ENCODE results near the gene CLN6.
"Not testable (repeated sequence)": the region's sequence is repeated elsewhere in the genome, so short reads cannot be mapped to it uniquely, and the experiment has no call there.

The CLN6 gene

DNA sequence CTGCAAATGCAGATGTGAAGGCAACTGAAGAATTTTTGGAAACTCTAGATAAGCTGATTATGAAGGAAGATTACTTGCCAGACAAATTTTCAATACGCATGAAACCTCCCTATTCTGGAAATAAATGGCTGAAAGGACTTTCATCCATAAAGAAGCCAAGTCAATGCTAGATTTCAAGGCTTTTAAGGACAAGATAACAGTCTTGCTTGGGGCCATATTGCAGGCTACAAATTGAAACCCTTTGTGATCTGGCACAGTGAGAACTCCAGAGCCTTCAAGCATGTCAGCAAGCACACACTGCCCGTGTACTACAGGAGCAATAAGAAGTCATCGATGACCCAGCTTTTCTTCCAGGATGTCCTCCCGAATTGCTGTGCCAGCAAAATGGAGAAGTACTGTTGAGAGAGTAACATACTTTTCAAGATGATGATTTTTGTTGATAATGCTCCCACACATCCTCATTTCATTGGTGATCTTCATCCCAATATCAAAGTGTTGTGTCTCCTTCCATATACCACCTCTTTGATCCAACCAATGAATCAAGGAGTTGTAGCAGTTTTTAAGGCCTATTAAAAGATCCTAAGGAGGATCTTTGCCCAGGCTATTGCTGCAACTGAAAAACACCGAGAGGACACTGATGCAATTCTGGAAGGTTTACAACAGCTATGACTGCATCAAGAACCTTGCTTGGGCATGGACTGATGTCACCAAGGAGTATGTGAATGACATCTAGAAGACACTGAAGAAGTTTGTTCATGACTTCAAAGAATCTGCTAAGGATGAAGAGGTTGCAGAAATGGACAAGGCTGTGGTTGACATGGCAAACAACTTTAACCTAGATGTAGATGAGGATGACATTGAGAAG lies 44.7 kb downstream of the CLN6 start:
- Histone ChIP-seq H3K27ac (no peak overlapping the region), H3K4me3 (no peak overlapping the region)
- DNase-seq (ENCODE audit: low spot score) = no peak
- TF ChIP-seq, protein P1, sequence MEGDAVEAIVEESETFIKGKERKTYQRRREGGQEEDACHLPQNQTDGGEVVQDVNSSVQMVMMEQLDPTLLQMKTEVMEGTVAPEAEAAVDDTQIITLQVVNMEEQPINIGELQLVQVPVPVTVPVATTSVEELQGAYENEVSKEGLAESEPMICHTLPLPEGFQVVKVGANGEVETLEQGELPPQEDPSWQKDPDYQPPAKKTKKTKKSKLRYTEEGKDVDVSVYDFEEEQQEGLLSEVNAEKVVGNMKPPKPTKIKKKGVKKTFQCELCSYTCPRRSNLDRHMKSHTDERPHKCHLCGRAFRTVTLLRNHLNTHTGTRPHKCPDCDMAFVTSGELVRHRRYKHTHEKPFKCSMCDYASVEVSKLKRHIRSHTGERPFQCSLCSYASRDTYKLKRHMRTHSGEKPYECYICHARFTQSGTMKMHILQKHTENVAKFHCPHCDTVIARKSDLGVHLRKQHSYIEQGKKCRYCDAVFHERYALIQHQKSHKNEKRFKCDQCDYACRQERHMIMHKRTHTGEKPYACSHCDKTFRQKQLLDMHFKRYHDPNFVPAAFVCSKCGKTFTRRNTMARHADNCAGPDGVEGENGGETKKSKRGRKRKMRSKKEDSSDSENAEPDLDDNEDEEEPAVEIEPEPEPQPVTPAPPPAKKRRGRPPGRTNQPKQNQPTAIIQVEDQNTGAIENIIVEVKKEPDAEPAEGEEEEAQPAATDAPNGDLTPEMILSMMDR (IDR thresholded peaks at IDR 0.05) = no peak

DNA sequence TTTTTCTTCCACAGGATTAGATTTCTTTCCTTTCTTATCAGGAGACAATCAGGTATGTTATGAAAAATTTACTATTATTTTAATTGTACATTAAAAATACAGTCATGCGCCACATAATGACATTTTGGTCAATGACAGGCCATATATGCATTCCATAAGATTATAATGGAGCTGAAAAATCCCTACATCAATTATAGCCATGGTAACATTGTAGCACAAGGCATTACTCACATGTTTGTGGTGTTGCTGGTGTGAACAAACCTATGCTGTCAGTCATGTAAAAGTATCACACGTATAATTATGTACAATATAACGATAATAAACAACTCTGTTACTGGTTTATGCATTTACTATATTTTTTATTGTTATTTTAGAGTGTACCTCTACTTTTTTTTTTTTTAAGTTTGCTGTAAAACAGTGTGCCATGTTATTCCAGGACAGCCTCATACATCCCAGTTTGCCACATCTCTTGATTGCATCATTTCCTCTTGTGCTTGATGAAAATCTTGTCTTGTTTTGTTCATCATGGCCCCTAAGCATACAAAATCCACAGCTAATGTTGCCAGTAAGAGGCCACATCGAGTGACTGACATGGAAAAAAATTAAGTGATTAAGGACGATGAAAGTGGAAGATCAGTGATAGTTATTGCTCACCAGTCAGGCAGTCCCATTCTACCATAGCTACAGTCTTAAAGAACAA lies 45.8 kb downstream of the CLN6 start:
- no peak for DNase-seq (ENCODE audit: low spot score)
- no peak overlapping the region for H3K27ac ChIP-seq
- TF ChIP-seq, protein P1 (IDR thresholded peaks at IDR 0.05) = no peak
- no peak overlapping the region for H3K4me3 ChIP-seq

DNA sequence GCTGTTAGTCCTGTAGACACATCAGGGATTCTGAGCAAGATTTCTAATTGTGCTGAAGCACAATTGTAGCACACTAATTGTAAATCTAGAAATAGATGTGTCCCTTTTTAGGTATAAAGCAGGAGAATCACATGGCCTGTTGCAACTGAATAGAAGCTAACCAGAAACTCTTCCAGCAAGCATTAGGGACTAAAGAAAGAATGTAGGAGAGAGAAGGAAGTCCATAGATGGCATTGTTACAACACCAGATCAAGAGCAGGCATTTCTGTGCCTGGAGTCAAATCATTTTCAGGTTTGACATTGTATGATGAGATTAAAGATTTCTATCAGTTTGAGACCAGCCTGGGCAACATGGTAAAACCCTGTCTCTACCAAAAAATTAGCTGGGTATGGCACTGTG lies 51.8 kb downstream of the CLN6 start:
- no peak for DNase-seq (ENCODE audit: low spot score)
- TF ChIP-seq, protein P1 (IDR thresholded peaks at IDR 0.05) = no peak
- H3K27ac ChIP-seq = peak overlapping the region; percentile 9 to 68

DNA sequence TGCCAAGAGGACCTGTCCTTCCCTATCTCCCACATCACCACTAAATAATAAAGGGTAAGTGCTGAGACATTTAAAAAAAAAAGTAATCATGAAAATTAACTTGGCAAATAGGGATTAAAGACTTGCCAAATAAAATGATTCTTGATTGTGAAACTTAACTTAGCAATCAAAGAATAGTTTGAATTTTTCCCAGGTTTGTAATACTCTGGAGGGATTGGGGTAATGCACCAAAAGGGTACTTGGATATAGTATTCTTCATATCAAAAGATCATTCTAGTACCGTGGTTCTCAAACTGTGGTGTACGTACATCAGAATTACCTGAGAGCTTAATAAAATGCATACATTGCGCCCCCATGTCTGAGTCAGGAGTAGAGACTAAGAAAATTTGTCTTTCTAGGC lies 52.9 kb downstream of the CLN6 start:
- TF ChIP-seq, protein P1 (IDR thresholded peaks at IDR 0.05) = no peak
- Histone ChIP-seq H3K4me3 (no peak overlapping the region), H3K27ac (peak overlapping the region in 1 of 2 donors; percentile 68)
- DNase-seq (ENCODE audit: low spot score) = no peak

More for the DNA sequence above, 51.8 kb downstream of the CLN6 start:
- no peak overlapping the region for H3K4me3 ChIP-seq

DNA sequence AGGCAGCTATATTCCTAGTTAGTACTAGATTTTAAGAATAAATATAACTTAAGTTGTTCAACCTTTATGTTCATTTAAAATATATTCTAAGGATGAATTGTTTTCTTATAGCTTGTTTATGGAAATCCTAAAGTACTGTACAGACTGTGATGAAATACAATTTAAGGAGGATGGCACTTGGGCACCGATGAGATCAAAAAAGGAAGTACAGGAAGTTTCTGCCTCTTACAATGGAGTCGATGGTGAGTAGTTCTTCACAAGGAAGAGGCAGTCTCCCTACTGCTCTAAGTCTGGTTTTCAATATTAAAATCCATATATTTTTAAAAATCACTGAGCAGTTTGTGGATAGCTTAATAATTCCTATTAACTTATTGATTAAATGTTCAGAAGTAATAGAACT lies 54.0 kb downstream of the CLN6 start:
- DNase-seq (ENCODE audit: low spot score) = no peak
- TF ChIP-seq, protein P1 (IDR thresholded peaks at IDR 0.05) = no peak
- H3K4me3 ChIP-seq = no peak overlapping the region
- no peak overlapping the region for H3K27ac ChIP-seq

DNA sequence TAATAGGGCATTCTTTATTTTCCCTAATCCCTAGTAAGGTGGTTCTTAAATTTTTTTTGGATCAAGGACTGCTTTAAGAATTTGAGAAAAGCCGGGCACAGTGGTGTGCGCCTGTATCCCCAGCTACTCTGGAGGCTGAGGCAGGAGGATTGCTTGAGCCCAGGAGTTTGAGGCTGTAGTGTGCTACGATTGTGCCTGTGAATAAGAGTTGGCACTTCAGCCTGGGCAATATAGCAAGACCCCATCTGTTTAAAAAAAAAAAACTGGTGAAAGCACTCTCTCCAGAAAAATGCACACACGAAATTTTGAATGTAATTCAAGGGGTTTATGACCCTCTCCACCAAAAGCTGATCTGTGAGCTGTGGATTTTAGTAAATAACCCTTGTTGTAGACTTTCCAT lies 56.4 kb downstream of the CLN6 start:
- Histone ChIP-seq H3K4me3 (no peak overlapping the region), H3K27ac (no peak overlapping the region)
- TF ChIP-seq, protein P1 (IDR thresholded peaks at IDR 0.05) = no peak

DNA sequence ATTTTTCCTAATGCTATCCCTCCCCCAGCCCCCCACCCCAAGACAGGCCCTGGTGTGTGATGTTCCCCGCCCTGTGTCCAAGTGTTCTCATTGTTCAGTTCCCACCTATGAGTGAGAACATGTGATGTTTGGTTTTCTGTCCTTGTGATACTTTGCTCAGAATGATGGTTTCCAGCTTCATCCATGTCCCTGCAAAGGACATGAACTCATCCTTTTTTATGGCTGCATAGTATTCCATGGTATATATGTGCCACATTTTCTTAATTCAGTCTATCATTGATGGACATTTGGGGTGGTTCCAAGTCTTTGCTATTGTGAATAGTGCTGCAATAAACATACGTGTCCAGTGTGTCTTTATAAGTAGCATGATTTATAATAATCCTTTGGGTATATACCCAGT lies 57.5 kb downstream of the CLN6 start:
- DNase-seq (ENCODE audit: low spot score); H3K4me3 ChIP-seq; H3K27ac ChIP-seq: not testable (repeated sequence)

More for the DNA sequence above, 56.4 kb downstream of the CLN6 start:
- no peak for DNase-seq (ENCODE audit: low spot score)
